ENCODE results near the gene TLE5. TPM values are rescaled to one million over a fixed set of nuclear protein-coding genes. Genes with fewer than 3 reads are reported as not detected.
"Not testable (repeated sequence)": the region's sequence is repeated elsewhere in the genome, so short reads cannot be mapped to it uniquely, and the experiment has no call there.

Gene TLE5
- total RNA-seq, 1 donor from 2014 or later: 623 TPM

GRCh38 chr19:3061182-3062161, 823 bp downstream of the TLE5 start:
- peak; percentile 73 for DNase-seq (ENCODE audit: low spot score)

DNA sequence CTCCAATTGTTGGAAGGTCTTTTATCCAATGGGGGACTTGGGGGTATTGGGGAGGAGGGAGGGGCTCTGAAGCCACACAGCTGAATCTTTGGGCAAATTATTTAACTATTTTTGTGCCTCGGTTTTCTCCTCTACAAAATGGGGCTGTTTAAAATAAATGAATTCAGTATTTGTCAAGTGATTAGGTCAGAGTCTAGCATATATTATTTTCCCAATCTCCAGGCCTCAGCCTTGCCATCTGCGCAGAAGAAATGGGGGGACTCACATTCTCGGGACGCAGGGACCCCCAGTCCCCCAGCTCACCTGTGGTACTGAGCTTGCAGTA, 1.5 kb downstream of the TLE5 start:
- DNase-seq (ENCODE audit: low spot score): no peak

- no peak for DNase-seq (ENCODE audit: low spot score)
These were observed 2.6 kb downstream of the TLE5 start for GRCh38 chr19:3059653-3060052.

DNA sequence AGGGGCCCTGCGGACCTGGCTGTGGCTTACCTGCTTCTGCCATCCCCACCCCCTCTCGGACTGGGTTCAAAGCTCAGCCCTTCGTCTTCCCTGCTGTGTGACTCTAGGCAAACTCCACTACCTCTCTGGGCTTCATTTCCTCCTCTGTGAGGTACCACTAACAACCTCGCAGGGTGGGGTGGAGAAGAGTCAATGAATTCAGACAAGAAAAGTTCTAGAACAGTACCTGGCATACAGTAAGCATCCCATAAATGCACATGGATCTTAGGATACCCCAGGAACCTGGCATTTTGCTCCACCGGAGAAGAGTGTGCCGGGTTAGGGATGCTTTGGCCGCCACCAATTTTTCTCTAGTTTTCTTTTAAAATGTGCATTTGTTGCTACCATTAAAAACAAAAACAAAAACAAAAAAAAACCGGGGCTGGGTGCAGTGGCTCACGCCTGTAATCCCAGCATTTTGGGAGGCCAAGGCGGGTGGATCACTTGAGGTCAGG, 3.4 kb downstream of the TLE5 start:
- no peak for DNase-seq (ENCODE audit: low spot score)

GRCh38 chr19:3058009-3058820, 4.1 kb downstream of the TLE5 start:
- DNase-seq (ENCODE audit: low spot score): no peak

DNA sequence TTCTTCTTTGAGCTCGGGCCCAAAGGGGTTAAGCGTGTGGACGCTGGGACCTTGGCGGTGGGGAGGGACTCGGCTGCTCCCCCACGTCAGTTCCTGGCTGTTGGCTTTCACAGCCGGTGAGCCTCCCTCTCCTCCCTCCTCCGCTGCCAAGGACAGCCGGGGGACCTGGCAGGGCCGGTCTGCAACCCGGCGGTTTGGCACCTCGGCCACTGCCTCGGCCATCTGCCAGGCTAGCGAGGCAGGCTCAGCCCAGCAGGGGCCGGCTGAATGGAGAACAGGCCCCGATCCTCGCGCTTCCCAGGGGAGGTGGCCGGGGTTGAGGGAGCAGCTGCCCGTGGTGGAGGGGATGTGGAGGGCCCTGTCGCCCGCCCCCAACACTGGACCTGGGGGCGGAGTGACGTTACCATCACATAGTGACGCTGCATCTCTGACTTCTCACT, 5.0 kb downstream of the TLE5 start:
- peak; percentile 90 for DNase-seq (ENCODE audit: low spot score)

GRCh38 chr19:3056417-3057088, 5.7 kb downstream of the TLE5 start:
- no peak for DNase-seq (ENCODE audit: low spot score)

DNA sequence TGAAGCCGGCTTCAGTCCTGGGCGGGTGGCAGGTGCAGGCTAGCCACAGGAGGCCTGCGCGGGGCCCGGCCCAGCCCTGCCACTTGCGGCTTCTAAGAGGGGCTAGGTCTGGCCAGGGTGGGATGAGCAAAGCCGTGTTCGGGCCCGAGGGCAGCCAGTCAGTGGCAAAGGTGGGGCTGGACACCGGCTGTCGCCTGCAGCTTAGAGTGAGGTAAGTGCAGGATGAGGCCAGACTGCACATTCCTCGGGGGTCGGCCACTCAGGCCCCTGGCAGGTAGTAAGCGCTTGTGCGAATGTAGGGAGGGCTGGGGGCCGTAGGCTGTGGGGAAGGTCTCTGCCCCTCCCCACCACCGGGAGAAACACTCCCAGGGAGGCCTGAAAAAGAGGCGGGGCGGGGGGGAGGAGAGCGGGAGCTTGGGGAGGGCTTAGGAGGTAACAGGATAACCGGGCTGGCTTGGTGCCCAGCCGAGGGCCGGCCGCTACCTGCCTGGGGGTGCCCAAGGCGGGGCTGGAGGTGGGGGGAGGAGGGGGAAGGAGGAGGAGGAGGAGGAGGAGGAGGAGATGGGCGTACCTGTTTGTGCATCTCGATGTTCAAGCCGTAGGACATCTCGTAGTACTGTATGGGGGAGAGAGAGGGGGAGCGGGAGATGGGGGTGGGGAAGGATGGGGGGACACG, 6.4 kb downstream of the TLE5 start:
- peak; percentile 91 for DNase-seq (ENCODE audit: low spot score)

DNA sequence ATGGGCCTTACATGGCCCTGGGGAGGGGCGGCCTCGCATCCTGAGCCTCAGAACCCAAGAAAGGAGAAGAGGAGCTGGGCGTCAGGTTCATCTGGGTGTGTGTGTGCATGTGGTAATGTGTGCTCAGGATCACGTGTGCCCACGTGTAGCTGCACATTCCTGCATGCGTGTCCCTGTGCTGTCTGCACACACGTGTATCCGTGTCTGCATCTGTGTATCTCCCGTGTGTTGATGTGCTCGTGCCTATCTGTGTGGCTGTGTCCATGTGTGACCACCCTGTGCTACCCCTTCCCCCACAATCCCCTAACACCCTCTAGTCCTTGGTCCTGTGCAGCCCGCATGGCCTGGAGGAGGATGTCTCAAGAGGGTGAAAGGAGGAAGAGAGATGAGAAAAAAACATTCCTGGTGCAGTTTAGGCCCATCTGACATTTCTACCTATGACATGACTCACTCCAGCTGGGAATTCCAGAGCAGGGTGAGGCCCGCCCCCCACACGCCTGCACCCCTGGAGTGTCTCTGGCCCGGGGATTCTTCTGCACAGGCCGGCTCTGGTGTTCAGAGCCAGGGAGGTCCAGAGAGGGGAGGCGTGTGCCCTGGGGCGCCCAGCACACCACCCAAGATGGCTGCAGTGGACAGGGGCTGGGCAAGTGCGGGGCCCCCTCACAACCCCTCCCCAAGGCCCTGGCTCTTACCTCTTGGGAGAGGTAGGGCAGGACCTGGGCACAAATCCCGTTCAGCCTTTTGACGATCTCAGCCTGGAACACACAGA, 7.1 kb downstream of the TLE5 start:
- no peak for DNase-seq (ENCODE audit: low spot score)

- DNase-seq (ENCODE audit: low spot score): no peak
These were observed 7.9 kb downstream of the TLE5 start for GRCh38 chr19:3054265-3054971.

DNA sequence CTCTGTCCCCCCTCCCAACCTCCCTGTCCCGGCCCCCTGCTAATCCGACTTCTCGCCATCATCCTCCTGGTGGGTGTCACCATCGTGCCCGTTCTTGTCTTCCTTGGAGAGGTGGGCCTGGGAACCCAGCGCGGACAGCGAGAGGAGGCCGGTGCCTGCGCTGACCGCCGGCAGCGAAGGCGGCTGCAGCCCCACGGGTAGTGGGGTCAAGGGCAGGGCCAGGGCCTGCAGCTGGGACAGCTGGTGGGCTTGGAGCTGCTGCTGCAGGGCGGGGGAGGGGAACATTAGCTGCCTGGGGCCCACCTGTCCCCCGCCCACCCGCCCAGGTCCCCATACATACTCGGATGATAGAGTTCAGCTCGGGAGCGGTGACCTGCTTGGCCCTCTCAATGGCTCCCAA, 8.5 kb downstream of the TLE5 start:
- no peak for DNase-seq (ENCODE audit: low spot score)

- DNase-seq (ENCODE audit: low spot score): no peak
These were observed 9.1 kb downstream of the TLE5 start for GRCh38 chr19:3053218-3053621.

DNA sequence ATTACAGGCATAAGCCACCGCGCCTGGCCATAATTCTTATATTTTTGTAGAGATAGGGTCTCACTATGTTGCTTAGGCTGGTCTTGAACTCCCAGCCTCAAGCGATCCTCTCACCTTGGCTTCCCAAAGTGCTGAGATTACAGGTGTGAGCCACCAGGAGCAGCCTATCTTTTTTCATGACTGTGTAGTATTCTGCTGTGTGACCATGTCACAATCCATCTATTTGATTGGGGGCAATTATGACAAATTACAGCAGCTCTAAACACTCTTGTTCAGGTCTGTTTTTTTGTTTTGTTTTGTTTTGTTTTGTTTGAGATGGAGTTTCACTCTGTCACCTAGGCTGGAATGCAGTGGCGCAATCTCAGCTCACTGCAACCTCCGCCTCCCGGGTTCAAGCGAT, 12.3 kb downstream of the TLE5 start:
- not testable (repeated sequence) for DNase-seq (ENCODE audit: low spot score)

GRCh38 chr19:3049089-3049488, 13.2 kb downstream of the TLE5 start:
- DNase-seq (ENCODE audit: low spot score): no peak

GRCh38 chr19:3048190-3048533, 14.1 kb downstream of the TLE5 start:
- DNase-seq (ENCODE audit: low spot score): no peak

- DNase-seq (ENCODE audit: low spot score): peak; percentile 87
These were observed 14.7 kb downstream of the TLE5 start for GRCh38 chr19:3047496-3048189.

DNA sequence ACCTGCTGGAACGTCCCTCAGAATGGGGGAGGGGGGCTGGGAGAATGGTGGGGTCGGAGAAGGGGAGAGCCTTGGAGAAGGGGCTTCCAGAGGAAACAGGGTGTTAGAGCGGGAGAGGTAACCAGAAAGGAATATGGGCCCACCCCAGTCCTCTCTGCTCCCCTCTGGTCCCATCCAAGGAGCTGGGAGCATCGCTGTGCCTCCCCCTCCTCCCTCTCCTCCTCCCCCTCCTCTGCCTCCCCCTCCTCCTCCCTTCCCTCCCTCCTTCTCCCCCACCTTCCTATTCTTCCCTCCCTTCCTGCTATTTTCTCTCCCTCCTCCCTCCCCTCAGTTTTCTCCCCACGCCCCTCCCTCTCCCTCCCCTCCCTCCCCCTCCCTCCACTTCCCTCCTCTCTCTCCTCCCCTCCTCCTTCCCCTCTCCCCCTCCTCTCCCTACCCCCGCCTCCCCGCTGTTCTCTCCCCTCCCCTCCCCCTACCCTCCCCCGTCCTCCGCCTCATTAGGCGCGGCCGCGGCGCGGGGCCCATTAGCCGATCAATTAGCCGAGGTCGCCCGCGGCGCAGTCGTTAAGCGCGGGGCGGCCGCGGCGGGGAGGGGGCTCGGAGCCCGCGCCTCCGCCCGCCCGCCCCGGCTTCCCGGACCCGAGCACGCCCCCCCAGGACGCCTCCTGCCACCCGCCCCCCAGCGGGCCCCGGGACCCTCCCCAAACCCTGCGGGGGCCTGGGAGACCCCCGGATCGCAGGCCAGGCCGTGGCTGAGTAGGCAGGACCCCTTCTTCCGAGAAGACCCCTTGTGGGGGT, 15.4 kb downstream of the TLE5 start:
- no peak for DNase-seq (ENCODE audit: low spot score)

DNA sequence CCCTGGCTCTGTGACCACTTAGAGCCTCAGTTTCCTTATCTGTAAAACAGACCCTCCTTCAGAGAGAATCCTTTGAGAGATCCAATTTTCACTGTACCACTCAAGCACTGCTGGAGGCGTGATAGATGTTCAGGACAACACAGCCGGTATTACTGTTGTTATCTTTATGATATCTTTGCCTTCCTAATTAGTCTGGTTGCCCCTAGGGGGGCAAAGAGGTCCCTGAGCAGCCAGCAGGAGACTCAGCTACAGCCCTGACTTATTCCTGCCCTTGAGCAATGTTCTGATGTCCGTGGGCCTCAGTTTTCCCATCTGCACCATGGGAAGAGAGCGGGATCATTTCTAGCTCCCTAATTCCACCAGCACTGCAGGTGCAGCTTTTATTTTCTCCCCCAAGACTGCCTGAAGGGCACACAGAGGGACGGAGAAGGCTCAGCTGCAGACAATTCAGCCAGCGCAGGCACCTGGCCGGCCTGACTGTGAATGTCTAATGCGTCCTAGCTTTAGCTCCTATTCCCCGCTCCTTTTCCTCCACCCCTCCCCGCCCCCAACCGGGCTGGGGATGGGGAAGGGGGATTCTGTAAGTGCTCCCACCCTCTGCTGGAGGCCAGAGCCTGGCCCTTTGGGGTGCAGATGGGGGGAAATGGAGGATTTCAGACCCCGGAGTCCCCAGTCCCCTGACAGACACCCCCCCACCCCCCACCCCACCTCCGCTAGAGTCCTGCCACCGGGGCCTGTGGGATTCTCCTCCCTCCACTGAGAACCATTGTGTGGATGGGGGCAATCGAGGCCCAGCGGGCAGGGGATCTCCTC, 16.2 kb downstream of the TLE5 start:
- no peak for DNase-seq (ENCODE audit: low spot score)

All from ureter (tissue), 1 donor.